Fibroblast of lung (primary cell): ENCODE measurements around the gene TMEM176B. TPM values are rescaled to one million over a fixed set of nuclear protein-coding genes. Genes with fewer than 3 reads are reported as not detected.

ENCODE experiments used
- DNase-seq, 2 donors: peaks; one replicate each; pipeline versions ENCODE4 v3.0.0 to v3.0.0-alpha.2; 2010; ENCODE audit warnings: low read depth in 2 of 2
- H2AFZ ChIP-seq: 2 replicates; pipeline ENCODE4 v1.5.1; 2012; ENCODE audit warnings: low read length, control low read depth, inconsistent platforms
- H3K27ac ChIP-seq: 2 replicates; pipeline ENCODE4 v1.5.1; 2011; ENCODE audit warnings: low read length, control low read depth; ENCODE audit not compliant: insufficient read depth
- H3K27me3 ChIP-seq: 2 replicates; pipeline ENCODE4 v1.5.1; 2011; ENCODE audit warnings: mild to moderate bottlenecking, low read length; ENCODE audit not compliant: control insufficient read depth, insufficient read depth
- H3K36me3 ChIP-seq: 2 replicates; pipeline ENCODE4 v1.5.1; 2011; ENCODE audit warnings: low read length; ENCODE audit not compliant: control insufficient read depth, insufficient read depth
- H3K4me1 ChIP-seq: 2 replicates; pipeline ENCODE4 v1.5.1; 2011; ENCODE audit warnings: low read length; ENCODE audit not compliant: control insufficient read depth, insufficient read depth; ENCODE audit errors: extremely low read depth
- H3K4me2 ChIP-seq: 2 replicates; pipeline ENCODE4 v1.5.1; 2011; ENCODE audit warnings: low read length, control low read depth; ENCODE audit not compliant: insufficient read depth; ENCODE audit errors: extremely low read depth
- H3K4me3 ChIP-seq, 4 experiments: fragments of 200-600 bp in 1 of 4; sonication (generic) in 1 of 4; replicated peaks in 1 of 4; 2 replicates each; pipeline ENCODE4 v1.5.1; 2011 to 2016; ENCODE audit warnings: low read length in 4 of 4, low read depth in 3 of 4, mild to moderate bottlenecking in 3 of 4, control low read depth in 2 of 4, inconsistent platforms in 1 of 4, mixed read lengths in 1 of 4; ENCODE audit not compliant: insufficient read depth in 1 of 4; ENCODE audit errors: control extremely low read depth in 1 of 4
- H3K79me2 ChIP-seq: 2 replicates; pipeline ENCODE4 v1.5.1; 2012; ENCODE audit warnings: mild to moderate bottlenecking, low read length, inconsistent platforms; ENCODE audit not compliant: control insufficient read depth, insufficient read depth
- H3K9ac ChIP-seq: 2 replicates; pipeline ENCODE4 v1.5.1; 2011; ENCODE audit warnings: mild to moderate bottlenecking, low read length, control low read depth; ENCODE audit not compliant: insufficient read depth
- H3K9me3 ChIP-seq: 2 replicates; pipeline ENCODE4 v1.5.1; 2012; ENCODE audit warnings: low read depth, low read length; ENCODE audit not compliant: control insufficient read depth, insufficient read depth
- H4K20me1 ChIP-seq: 2 replicates; pipeline ENCODE4 v1.5.1; 2011; ENCODE audit warnings: low read length; ENCODE audit not compliant: control insufficient read depth, insufficient read depth; ENCODE audit errors: extremely low read depth
- EZH2 ChIP-seq: IDR thresholded peaks from 2 replicates; pipeline ENCODE4 v1.5.1; 2012; ENCODE audit warnings: low read length, control low read depth, mild to moderate bottlenecking; ENCODE audit errors: missing control alignments
- polyA plus RNA-seq, 2 donors: library from polyadenylated mRNA; depleted of rRNA in 1 of 2; stranded (reverse) in 1 of 2; unstranded in 1 of 2; fragments of >200 nt; gene quantifications; 2 replicates each; pipeline ENCODE4 v1.2.1, GENCODE V29; 2011 to 2012; ENCODE audit warnings: missing spikeins in 1 of 2
- total RNA-seq: library from RNA; depleted of rRNA; stranded (reverse); fragments of >200 nt; gene quantifications from 2 replicates; pipeline ENCODE4 v1.2.1, GENCODE V29; 2014
- TF ChIP-seq, protein P1 (sequence below), 2 donors: IDR thresholded peaks in 1 of 2; conservative IDR thresholded peaks in 1 of 2; 1 replicate in 1 of 2; 2 replicates in 1 of 2; pipeline ENCODE4 v1.5.1; 2011 to 2012; ENCODE audit warnings: low read length in 2 of 2, control low read depth in 1 of 2, inconsistent platforms in 1 of 2, low read depth in 1 of 2, mild to moderate bottlenecking in 1 of 2

Gene TMEM176B
- total and polyA plus RNA-seq, 2 donors (not counting 1 experiment from before 2014, with no cell fraction given), result 0.78 to 26.8 TPM

DNA sequence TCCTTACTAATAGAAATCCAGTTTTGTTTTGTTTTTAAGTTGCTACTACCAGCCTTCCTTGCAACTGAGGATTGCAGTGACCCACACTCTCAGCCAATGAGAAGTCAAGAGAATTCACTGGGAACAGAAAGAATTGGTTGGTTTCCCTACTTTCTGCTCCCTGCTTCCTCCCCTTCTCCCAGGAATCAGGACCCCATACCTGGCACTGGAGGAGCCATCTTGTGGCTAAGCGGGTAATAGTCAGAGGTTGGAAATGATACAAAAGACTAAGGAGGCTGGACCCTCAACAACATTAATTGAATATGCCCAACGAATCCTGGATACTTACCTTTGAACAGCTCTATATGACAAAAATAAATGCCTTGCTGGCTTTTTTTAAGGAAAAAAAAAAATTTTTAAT lies 6.7 kb upstream of the TMEM176B start:
- no peak overlapping the region for H3K9ac ChIP-seq
- H3K36me3 ChIP-seq, result no peaks in the 10 kb centered on the region
- H3K4me3 ChIP-seq, result no peak overlapping the region
- H3K27ac ChIP-seq, result no peak overlapping the region
- no peaks in the 10 kb centered on the region for H3K27me3 ChIP-seq
- no peak for TF ChIP-seq EZH2
- TF ChIP-seq, protein P1, sequence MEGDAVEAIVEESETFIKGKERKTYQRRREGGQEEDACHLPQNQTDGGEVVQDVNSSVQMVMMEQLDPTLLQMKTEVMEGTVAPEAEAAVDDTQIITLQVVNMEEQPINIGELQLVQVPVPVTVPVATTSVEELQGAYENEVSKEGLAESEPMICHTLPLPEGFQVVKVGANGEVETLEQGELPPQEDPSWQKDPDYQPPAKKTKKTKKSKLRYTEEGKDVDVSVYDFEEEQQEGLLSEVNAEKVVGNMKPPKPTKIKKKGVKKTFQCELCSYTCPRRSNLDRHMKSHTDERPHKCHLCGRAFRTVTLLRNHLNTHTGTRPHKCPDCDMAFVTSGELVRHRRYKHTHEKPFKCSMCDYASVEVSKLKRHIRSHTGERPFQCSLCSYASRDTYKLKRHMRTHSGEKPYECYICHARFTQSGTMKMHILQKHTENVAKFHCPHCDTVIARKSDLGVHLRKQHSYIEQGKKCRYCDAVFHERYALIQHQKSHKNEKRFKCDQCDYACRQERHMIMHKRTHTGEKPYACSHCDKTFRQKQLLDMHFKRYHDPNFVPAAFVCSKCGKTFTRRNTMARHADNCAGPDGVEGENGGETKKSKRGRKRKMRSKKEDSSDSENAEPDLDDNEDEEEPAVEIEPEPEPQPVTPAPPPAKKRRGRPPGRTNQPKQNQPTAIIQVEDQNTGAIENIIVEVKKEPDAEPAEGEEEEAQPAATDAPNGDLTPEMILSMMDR (conservative IDR thresholded peaks at IDR 0.05 in 1 of 2, IDR thresholded peaks at IDR 0.05 in 1 of 2; ENCODE audit: low read depth in 1 of 2, low read length in 2 of 2), result no peak
- no peaks in the 10 kb centered on the region for H4K20me1 ChIP-seq
- no peaks in the 10 kb centered on the region for H3K4me1 ChIP-seq
- DNase-seq, result no peak
- no peak overlapping the region for H3K4me2 ChIP-seq
- H3K79me2 ChIP-seq, result no peaks in the 10 kb centered on the region
- no peaks in the 10 kb centered on the region for H3K9me3 ChIP-seq
- no peak overlapping the region for H2AFZ ChIP-seq

DNA sequence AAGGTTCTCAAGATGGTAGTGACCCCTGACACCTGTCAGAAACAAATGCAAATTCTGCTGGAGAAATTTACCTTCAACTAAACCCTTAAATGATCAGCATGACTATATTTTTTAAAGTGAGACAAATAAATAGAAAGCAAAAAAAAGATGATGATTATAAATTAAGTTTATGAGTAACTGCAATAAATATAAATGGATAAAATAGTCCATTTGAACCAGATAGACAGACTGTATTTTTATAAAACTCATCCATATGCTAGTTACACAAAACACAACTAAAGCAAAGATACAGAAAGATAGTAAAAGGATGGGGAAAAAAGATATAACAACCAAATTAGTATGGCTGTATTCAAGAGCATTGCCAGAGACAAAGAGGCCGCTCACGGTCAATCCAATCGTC lies 6.3 kb upstream of the TMEM176B start:
- Histone ChIP-seq H3K9ac (no peak overlapping the region), H3K27ac (no peak overlapping the region), H4K20me1 (no peaks in the 10 kb centered on the region), H3K79me2 (no peaks in the 10 kb centered on the region), H3K27me3 (no peaks in the 10 kb centered on the region), H2AFZ (no peak overlapping the region), H3K4me3 (no peak overlapping the region), H3K9me3 (no peaks in the 10 kb centered on the region), H3K4me1 (no peaks in the 10 kb centered on the region), H3K36me3 (no peaks in the 10 kb centered on the region), H3K4me2 (no peak overlapping the region)
- no peak for DNase-seq
- no peak for TF ChIP-seq EZH2
- TF ChIP-seq, protein P1 (conservative IDR thresholded peaks at IDR 0.05 in 1 of 2, IDR thresholded peaks at IDR 0.05 in 1 of 2; ENCODE audit: low read depth in 1 of 2, low read length in 2 of 2), result no peak

DNA sequence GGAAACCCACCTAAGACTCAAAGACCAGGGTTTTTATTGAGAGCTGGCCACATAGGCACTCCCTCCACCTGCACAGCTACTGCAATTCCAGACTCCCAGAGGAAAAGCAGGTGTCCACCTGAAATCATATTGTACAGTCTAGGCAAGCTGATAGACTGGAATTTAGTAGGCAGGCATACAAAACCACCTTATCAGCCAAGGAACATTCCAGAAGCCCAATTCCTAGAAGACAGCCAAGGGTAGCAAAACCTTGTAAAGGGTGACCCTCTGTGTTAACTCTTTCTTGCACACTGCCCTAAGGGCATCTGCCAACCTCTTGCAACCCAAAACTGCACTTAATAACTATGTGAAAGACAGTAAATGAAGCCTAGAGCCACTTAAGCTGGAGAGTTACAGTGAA lies 5.7 kb upstream of the TMEM176B start:
- no peaks in the 10 kb centered on the region for H3K4me1 ChIP-seq
- H3K9ac ChIP-seq, result no peak overlapping the region
- H4K20me1 ChIP-seq, result no peaks in the 10 kb centered on the region
- no peak for TF ChIP-seq EZH2
- TF ChIP-seq, protein P1 (conservative IDR thresholded peaks at IDR 0.05 in 1 of 2, IDR thresholded peaks at IDR 0.05 in 1 of 2; ENCODE audit: low read depth in 1 of 2, low read length in 2 of 2), result no peak
- H3K4me2 ChIP-seq, result no peak overlapping the region
- no peak for DNase-seq
- H3K27ac ChIP-seq, result no peak overlapping the region
- H3K9me3 ChIP-seq, result no peaks in the 10 kb centered on the region
- peaks cover 2% of the 10 kb centered on the region for H3K27me3 ChIP-seq
- H3K79me2 ChIP-seq, result no peaks in the 10 kb centered on the region
- H3K36me3 ChIP-seq, result no peaks in the 10 kb centered on the region
- H2AFZ ChIP-seq, result no peak overlapping the region
- H3K4me3 ChIP-seq, result no peak overlapping the region
